Measurements from ENCODE around the gene FN1. TPM values are rescaled to one million over a fixed set of nuclear protein-coding genes. Genes with fewer than 3 reads are reported as not detected.

The FN1 gene
- total RNA-seq, 1 donor from 2014 or later = 154 TPM

DNA sequence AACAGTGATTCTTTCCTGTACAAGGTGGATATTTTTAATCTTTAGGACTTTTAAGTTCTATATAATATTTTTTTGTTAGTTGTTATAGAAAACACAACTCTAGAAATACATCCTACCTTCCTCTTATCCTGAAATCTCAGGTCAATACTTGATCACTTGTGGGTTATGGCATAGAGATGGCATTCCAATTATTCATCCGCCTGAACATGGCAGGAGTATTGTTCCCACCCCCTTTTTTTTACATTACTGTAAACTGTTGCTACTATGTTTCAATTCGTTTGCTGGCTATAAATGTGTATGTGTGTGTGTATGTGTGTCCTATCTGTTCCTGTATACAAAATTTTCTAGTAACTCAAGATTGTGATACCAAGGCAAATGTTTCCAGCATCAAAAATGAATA is 43.3 kb upstream of the FN1 start:
- intact Hi-C loops (cut with micrococcal nuclease) = no loop called here
- DNase-seq = no peak
- H3K4me1 ChIP-seq = no peaks in the 10 kb centered on the region
- no peaks in the 10 kb centered on the region for H3K27me3 ChIP-seq (ENCODE audit: low read depth)
- no peak overlapping the region for H3K4me3 ChIP-seq
- H3K27ac ChIP-seq (replicated peaks) = no peak overlapping the region
- H3K36me3 ChIP-seq = no peaks in the 10 kb centered on the region
- no peak for TF ChIP-seq CTCF (IDR thresholded peaks at IDR 0.05; ENCODE audit: borderline replicate concordance)
- H3K9me3 ChIP-seq (replicated peaks) = no peaks in the 10 kb centered on the region

- intact Hi-C loops (cut with micrococcal nuclease) = no loop called here
- H3K4me3 ChIP-seq = no peak overlapping the region
- no peaks in the 10 kb centered on the region for H3K4me1 ChIP-seq
- H3K36me3 ChIP-seq = no peaks in the 10 kb centered on the region
- no peak overlapping the region for H3K27ac ChIP-seq (replicated peaks)
- no peak for TF ChIP-seq CTCF (IDR thresholded peaks at IDR 0.05; ENCODE audit: borderline replicate concordance)
- no peaks in the 10 kb centered on the region for H3K27me3 ChIP-seq (ENCODE audit: low read depth)
- H3K9me3 ChIP-seq (replicated peaks) = no peaks in the 10 kb centered on the region
- no peak for DNase-seq
These were observed 40.6 kb upstream of the FN1 start for GRCh38 chr2:215476424-215476823.

DNA sequence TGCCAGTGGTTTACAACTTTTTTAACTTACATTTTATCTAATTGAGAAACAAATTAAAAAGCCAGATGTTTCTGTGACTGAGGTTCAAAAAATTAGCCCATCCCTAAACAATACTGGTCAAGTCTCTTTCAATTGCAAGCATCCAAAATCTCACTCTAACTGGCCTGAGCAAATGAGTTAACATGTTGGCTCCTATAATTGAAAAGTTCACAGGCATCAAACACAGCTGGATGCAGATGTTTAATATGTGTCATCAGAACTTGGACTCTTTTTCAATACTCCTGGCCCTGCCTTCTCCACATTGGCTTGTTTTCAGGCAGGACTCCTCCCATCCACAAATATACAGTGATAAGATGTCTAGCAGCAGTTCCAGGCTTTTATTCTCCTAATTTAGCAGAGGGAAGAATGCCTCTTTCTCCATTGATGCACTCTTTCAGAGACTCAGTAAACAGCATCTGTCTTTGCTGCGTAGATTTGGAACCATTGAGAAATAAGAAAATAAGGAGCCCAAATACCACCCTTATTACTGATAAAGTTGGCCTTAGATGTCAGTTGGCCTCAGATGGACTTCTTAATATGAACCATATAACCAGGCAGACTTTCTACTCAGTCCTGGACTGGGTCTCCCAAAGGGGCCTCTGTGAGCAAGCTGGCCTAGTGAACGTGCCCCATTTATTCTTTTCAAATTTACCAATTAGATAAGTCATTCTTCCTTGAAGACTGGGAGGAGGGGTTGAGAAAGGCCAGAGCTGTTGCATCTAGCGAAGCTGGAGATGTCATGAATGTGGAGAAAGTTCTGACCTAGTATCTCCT is 30.4 kb upstream of the FN1 start:
- Histone ChIP-seq H3K27ac (replicated peaks) (peak overlapping the region; percentile 47), H3K4me3 (no peak overlapping the region), H3K9me3 (replicated peaks) (no peaks in the 10 kb centered on the region), H3K4me1 (peaks cover 9% of the 10 kb centered on the region), H3K27me3 (ENCODE audit: low read depth) (no peaks in the 10 kb centered on the region), H3K36me3 (no peaks in the 10 kb centered on the region)
- intact Hi-C loops (cut with micrococcal nuclease) = no loop called here
- DNase-seq = no peak
- TF ChIP-seq CTCF (IDR thresholded peaks at IDR 0.05; ENCODE audit: borderline replicate concordance) = no peak

DNA sequence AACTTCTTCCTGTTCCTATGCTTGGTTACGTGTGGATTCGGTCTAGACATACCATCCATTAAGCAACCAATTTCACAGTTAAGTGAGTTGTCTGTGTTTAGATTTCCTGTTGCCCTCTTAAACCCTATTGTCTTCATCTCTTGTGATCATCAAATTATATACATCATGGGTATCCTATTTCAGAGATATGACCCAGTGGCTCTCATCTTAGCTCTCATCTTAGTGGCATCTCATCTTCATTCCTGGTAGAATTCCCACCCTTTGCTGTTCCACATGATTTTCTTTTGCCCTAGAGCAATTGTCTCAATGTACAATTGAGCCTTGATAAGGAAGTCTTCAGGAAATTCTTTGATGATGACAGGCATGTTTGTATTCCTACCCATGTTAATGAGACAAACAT is 29.4 kb upstream of the FN1 start:
- Histone ChIP-seq H3K9me3 (replicated peaks) (no peaks in the 10 kb centered on the region), H3K36me3 (no peaks in the 10 kb centered on the region), H3K27ac (replicated peaks) (peak overlapping the region; percentile 47), H3K4me1 (peaks cover 9% of the 10 kb centered on the region), H3K27me3 (ENCODE audit: low read depth) (no peaks in the 10 kb centered on the region), H3K4me3 (no peak overlapping the region)
- intact Hi-C loops (cut with micrococcal nuclease) = no loop called here
- no peak for TF ChIP-seq CTCF (IDR thresholded peaks at IDR 0.05; ENCODE audit: borderline replicate concordance)
- DNase-seq = no peak

- Histone ChIP-seq H3K27ac (replicated peaks) (no peak overlapping the region), H3K36me3 (no peaks in the 10 kb centered on the region), H3K9me3 (replicated peaks) (no peaks in the 10 kb centered on the region), H3K27me3 (ENCODE audit: low read depth) (no peaks in the 10 kb centered on the region), H3K4me3 (no peak overlapping the region), H3K4me1 (peaks cover 9% of the 10 kb centered on the region)
- intact Hi-C loops (cut with micrococcal nuclease) = no loop called here
- DNase-seq = no peak
- no peak for TF ChIP-seq CTCF (IDR thresholded peaks at IDR 0.05; ENCODE audit: borderline replicate concordance)
These were observed 26.1 kb upstream of the FN1 start for GRCh38 chr2:215461836-215462532.
